Measurements from ENCODE around the gene SF3B2.
A peak's percentile ranks its signal among the peaks of the same experiment; 100 is the strongest.
"Not testable (repeated sequence)": the region's sequence is repeated elsewhere in the genome, so short reads cannot be mapped to it uniquely, and the experiment has no call there.

The SF3B2 gene

GRCh38 chr11:66072081-66072480 lies 19.9 kb downstream of the SF3B2 start:
- DNase-seq (ENCODE audit: low read depth) = no peak

- no peak for DNase-seq (ENCODE audit: low read depth)
These were observed 20.4 kb downstream of the SF3B2 start for GRCh38 chr11:66072518-66072917.

- no peak for DNase-seq (ENCODE audit: low read depth)
These were observed 21.5 kb downstream of the SF3B2 start for GRCh38 chr11:66073669-66074068.

- no peak for DNase-seq (ENCODE audit: low read depth)
These were observed 23.1 kb downstream of the SF3B2 start for GRCh38 chr11:66075273-66075672.

GRCh38 chr11:66076561-66076960 lies 24.4 kb downstream of the SF3B2 start:
- DNase-seq (ENCODE audit: low read depth) = no peak

- no peak for DNase-seq (ENCODE audit: low read depth)
These were observed 25.8 kb downstream of the SF3B2 start for GRCh38 chr11:66077927-66078326.

- DNase-seq (ENCODE audit: low read depth) = not testable (repeated sequence)
These were observed 26.8 kb downstream of the SF3B2 start for GRCh38 chr11:66078949-66079348.

GRCh38 chr11:66080055-66080817 lies 28.1 kb downstream of the SF3B2 start:
- DNase-seq (ENCODE audit: low read depth) = peak; percentile 48

GRCh38 chr11:66081505-66081904 lies 29.3 kb downstream of the SF3B2 start:
- peak; percentile 45 for DNase-seq (ENCODE audit: low read depth)

GRCh38 chr11:66082946-66083698 lies 31.0 kb downstream of the SF3B2 start:
- DNase-seq (ENCODE audit: low read depth) = no peak

- DNase-seq (ENCODE audit: low read depth) = no peak
These were observed 31.6 kb downstream of the SF3B2 start for GRCh38 chr11:66083767-66084166.

GRCh38 chr11:66084821-66085475 lies 32.8 kb downstream of the SF3B2 start:
- no peak for DNase-seq (ENCODE audit: low read depth)

- no peak for DNase-seq (ENCODE audit: low read depth)
These were observed 35.2 kb downstream of the SF3B2 start for GRCh38 chr11:66087148-66087908.

GRCh38 chr11:66089067-66089466 lies 36.9 kb downstream of the SF3B2 start:
- DNase-seq (ENCODE audit: low read depth) = no peak

GRCh38 chr11:66090288-66090687 lies 38.1 kb downstream of the SF3B2 start:
- DNase-seq (ENCODE audit: low read depth) = no peak

- DNase-seq (ENCODE audit: low read depth) = not testable (repeated sequence)
These were observed 40.0 kb downstream of the SF3B2 start for GRCh38 chr11:66092125-66092524.

GRCh38 chr11:66099746-66100145 lies 47.6 kb downstream of the SF3B2 start:
- not testable (repeated sequence) for DNase-seq (ENCODE audit: low read depth)

- DNase-seq (ENCODE audit: low read depth) = peak; percentile 36
These were observed 48.3 kb downstream of the SF3B2 start for GRCh38 chr11:66100272-66101065.

GRCh38 chr11:66101066-66101464 lies 48.9 kb downstream of the SF3B2 start:
- no peak for DNase-seq (ENCODE audit: low read depth)

- DNase-seq (ENCODE audit: low read depth) = no peak
These were observed 52.0 kb downstream of the SF3B2 start for GRCh38 chr11:66104057-66104638.

Measured in activated T-helper 9 cell treated with anti-CD3 and anti-CD28 coated beads, Interleukin-2, amount 50 U/mL, for 16 hours (primary cell).